GM21786 (cell line): ENCODE results near the gene PEMT.

Experiments
- ATAC-seq: cut with Tn5 transposase; IDR thresholded peaks from one replicate; pipeline ENCODE4 v1.9.1; 2021; ENCODE audit not compliant: unreplicated experiment

The PEMT gene

GRCh38 chr17:17605083-17605728, 13.7 kb upstream of the PEMT start:
- no peak for ATAC-seq

- no peak for ATAC-seq
Observed at GRCh38 chr17:17603895-17604225, 12.4 kb upstream of the PEMT start.

- ATAC-seq = no peak
Observed at GRCh38 chr17:17603178-17603894, 11.8 kb upstream of the PEMT start.

- no peak for ATAC-seq
Observed at GRCh38 chr17:17599965-17600364, 8.5 kb upstream of the PEMT start.

- no peak for ATAC-seq
Observed at GRCh38 chr17:17598003-17598402, 6.5 kb upstream of the PEMT start.

- no peak for ATAC-seq
Observed at GRCh38 chr17:17595755-17596154, 4.2 kb upstream of the PEMT start.

GRCh38 chr17:17593222-17593620, 1.7 kb upstream of the PEMT start:
- ATAC-seq = no peak

DNA sequence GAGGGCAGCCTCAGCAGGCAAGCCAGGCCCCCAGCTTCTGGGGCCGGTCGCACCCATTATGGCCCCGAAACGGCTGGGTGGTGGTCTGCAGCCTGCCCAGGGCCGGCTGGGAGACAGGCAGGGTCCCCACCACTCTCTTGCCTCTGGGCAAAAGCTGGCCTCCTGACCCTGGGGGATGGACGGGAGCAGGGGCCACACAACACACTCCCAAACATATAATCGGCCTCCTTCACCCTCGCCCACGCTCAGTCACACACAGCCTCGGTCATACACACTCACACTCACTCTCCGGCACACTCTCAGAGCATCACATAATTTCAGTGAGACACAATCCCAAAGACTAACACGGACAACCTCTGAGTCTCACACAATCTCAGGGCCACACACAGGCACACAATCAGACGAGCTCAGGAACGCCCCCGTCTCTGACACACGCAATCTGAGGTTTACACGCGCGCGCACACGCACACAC, 589 bp downstream of the PEMT start:
- peak; percentile 1 for ATAC-seq

- no peak for ATAC-seq
Observed at GRCh38 chr17:17590141-17590751, 1.3 kb downstream of the PEMT start.

DNA sequence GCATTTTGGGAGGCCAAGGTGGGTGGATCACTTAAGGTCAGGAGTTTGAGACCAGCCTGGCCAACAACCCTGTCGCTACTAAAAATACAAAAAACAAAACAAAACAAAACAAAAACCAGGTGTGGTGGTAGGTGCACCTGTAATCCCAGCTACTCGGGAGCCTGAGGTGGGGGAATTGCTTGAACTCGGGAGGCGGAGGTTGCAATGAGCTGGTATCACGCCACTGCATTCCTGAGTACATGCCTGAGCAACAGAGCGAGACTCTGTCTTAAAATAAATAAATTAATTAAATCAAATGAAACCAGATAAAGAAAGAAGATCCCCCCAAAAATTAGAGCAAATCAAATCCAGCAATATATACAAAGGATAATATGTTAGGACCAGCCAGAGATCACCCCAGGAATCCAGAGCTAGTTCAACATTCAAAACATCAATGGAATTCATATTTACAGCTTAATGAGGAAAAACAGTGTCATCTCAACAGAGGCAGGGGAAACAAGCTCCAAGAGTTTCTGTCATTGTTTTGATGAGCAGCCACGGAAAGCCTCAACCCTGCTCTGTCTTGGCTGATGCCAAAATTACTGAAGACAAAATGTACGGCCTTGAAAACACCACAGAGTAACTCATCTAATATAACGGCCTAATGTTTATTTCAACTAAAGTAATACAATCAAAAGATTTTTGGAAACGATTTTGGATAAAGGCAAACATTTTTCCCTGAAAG, 3.7 kb downstream of the PEMT start:
- no peak for ATAC-seq

DNA sequence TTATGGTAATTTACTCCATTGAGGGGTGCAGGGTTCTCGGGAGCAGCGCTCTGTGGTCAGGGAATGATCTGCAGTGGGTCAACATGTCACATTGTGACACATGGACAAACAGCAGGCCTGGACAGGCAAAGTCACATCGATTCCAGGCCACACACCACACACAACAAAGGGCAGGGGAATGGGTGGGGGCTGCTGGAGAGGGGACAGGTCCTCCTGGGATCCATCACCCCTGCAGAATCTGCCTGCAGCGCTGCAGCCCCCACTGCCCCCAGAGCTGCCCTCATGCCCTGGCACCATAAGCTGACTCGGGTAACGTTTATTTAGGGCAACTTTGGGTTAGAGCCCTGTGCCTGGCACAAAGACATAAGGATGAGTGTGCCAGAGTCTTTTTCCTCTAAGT, 9.1 kb downstream of the PEMT start:
- no peak for ATAC-seq

DNA sequence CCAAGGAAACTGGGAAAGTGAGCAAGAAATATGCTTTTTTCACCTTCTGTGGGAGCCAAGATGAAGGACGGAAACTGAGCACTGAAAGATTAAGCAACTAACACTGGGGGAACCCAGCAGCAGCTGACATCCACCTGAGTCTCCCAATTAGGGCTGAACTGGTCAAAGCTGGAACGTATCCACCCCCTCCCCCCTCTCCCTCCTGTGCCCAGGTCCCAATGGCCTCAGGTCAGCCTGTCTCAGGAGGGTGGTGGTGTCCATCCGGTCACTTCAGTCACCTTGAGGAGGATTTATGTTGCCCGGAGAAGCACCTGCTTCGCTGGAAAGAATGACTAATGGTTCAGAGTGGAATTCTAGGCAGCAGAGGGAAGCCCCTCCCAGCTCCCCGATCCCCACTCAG, 10.0 kb downstream of the PEMT start:
- ATAC-seq = no peak

DNA sequence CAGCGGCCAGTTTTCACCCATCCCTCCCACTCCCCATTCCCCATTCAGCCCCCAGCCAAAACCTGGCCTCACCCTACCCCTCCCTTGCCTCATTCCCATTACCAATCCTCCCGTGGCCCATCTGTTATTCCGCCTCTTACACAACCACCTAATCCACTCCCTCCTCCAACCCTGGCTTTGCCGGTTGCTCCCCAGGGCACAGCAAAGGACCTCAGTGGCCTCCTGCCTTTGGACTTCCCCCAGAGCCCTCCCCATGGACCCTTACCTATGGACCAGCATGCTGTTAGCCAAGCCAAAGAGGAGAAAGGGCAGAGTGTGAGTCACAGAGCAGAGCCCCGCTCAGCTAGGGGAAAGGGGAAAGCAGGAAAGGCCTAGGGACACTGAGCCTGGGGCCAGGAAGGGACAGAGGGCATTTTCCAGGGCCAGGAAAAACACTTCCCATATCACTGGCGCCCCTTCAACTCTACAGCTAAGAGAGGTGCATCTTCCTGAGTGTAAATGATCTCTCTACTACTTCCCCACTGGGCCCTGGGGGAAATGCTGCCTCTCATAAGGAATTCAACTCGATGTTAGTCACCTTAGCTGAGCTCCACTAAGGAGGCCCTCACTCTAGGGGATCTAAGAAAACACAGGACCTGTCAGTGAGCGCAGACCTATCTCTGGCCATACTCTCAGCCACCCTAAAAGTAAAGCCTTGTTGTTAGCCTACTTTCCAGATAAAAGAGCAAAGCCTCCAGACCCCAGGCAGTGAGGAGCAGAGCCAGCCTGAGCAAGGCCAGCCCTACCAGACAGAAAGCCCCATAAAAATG, 10.6 kb downstream of the PEMT start:
- ATAC-seq = no peak

- no peak for ATAC-seq
Observed at GRCh38 chr17:17579691-17580090, 11.8 kb downstream of the PEMT start.

- no peak for ATAC-seq
Observed at GRCh38 chr17:17577373-17577772, 14.1 kb downstream of the PEMT start.

- ATAC-seq = no peak
Observed at GRCh38 chr17:17576772-17577234, 14.7 kb downstream of the PEMT start.

DNA sequence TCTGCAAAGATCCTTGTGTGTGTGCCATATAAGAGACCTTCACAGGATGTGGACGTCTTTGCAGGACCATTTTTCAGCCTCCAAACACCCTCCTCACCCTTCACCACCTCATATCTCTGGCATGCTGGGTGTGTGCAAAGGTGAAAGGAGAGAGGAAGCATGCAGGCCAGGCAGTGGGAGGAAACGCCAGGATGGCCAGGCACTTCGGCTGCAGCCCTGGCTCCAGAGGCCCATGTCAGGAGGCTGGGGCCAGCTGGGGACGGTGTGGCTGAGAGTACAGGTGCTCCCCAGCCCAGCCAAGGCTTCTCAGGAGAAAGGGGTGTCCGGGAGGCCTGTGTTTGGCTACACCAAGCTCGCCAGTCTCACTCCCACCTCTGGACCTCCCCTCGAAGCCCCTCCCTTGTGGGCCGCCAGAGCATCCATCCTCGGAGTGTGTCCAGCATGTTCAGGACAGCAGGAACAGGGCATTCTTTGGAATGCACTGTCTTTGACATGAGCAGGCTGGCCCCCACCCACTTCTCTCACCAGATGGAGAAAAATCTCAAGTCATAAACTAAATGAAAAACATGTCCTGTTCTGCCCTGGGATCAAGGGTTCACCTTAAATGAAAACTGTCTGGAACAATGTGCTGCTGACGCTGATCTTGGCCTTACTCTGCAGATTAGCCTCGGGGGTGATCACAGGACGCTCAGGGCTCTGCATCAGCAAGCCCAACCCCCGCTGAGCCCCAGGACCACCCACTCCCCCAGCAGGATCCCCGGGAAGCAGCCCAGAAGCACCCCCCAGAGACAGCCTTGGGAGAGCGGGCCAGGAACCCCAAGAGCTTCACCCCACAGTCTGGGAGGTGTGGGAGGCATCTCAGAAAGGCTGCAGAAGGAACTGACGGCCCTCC, 15.9 kb downstream of the PEMT start:
- no peak for ATAC-seq

DNA sequence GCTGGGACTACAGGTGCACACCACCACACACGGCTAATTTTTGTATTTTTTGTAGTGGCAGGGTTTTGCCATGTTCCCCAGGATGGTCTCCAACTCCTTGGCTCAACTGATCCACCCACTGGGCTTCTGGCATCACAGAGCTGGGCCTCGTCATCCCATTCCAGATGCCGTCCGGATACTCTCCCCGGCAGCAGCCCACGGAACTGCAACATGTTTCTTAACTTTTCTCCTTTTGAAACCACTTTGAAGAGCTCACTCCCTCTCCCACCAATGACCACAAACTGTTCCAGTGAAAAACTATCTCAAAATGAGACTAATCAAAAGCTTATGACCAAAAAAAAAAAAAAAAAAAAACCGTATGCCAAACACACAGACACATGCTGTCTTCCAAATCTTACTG, 17.6 kb downstream of the PEMT start:
- ATAC-seq = no peak

DNA sequence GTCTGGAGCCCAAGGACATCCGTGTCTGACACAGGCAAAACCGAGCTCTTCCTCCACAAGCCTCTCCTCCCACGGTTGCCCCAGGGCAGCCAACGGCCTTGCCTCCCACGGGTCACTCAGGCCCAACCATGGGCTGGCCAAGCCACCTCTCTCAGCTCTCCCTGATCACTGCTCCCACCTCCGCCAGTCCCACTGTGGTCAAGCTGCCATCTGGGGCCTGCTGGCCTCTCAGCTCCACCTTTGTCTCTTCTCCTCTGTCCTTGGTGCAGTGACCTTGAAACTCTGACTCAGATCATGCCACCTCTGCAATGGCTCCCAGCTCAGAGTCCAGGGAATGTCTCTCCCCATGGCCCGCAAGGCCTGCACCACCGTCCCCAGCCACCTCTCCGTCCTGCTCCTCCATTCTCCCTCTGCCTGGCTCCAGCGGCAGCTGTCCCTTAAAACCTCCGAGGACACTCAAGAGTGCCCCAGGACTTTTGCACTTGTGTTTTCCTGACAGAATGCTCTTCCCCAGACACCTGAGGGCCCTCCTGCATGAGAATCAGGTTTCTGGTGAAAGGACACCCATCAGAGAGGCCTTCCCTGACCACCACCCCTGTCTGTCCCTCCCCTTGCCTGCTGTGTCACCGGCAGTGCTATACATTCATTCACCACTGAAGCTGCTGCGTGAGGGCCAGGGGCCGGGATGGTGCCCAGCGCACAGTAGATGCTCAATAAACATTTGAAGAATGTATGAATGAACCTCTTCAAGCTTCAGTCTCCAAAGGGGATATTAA, 19.3 kb downstream of the PEMT start:
- ATAC-seq = no peak
